Mucosa of gallbladder (tissue), 1 donor: ENCODE measurements around the gene GPR82. TPM values are rescaled to one million over a fixed set of nuclear protein-coding genes. Genes with fewer than 3 reads are reported as not detected.
"Not testable (repeated sequence)": the region's sequence is repeated elsewhere in the genome, so short reads cannot be mapped to it uniquely, and the experiment has no call there.

Experiments used
- DNase-seq: peaks from one replicate; pipeline ENCODE4 v3.0.0-alpha.2; 2020; ENCODE audit warnings: low spot score
- total RNA-seq: library from RNA; stranded (reverse); gene quantifications from one replicate; pipeline ENCODE4 v1.2.1, GENCODE V29; 2021
- donor health status: DM: no; HTN: no; CAD: no.

GPR82 gene
- total RNA-seq, 1 donor from 2014 or later: 1.2 TPM

DNA sequence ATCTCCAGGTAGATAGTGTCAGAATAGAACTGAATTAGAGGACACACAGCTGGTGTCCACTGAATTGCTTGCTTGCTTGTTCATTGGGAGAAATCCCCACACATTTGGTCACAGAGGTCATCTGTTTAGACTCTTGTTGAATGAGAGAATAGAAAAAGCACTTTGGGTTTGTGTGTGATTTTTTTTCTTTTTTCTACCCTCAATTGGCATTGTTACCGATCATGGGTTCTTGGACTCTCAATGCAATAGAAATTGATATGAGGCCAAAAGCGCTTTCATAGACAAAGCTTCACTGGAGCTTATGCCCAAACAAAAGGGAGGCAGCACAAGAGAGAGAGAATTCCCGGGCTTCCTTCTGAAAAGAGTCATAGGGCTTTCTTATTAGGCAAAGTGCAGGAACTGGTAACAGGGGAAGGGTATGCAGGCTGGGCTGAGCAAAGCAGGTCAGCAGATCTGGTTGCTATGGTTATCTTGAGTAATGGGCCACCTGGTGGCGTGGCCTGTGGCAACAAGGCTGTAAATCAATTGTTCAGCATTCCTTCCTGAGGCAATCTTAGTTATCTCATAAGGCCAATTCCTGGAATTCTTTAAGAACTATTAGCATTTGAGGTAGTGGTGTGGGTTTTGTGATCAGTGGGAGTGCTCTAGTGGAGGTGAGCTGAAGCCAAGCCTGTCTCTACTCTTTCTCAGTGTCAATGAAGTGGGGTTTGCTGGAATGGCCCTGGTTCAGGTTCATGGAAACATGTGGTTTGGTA lies 5.3 kb upstream of the GPR82 start:
- no peak for DNase-seq

DNA sequence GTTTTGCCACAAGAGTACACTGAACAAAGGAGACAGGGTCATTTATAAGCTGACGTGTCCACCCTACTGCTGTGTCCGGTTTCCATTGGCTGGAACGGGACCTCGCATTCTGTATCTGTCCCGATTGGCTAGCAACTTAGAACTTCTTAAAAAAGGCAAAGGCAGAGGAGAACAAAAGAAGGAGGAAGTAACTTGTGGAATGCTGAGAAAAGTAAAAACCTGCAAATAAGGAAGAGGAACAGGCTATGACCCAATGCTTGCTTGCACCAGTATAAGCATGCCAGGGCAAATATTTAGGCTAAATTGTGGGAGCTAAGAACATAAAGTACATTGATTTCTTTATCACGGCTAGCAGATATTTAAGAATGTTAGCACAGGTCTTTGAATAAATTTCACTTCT lies 4.4 kb upstream of the GPR82 start:
- DNase-seq: not testable (repeated sequence)

DNA sequence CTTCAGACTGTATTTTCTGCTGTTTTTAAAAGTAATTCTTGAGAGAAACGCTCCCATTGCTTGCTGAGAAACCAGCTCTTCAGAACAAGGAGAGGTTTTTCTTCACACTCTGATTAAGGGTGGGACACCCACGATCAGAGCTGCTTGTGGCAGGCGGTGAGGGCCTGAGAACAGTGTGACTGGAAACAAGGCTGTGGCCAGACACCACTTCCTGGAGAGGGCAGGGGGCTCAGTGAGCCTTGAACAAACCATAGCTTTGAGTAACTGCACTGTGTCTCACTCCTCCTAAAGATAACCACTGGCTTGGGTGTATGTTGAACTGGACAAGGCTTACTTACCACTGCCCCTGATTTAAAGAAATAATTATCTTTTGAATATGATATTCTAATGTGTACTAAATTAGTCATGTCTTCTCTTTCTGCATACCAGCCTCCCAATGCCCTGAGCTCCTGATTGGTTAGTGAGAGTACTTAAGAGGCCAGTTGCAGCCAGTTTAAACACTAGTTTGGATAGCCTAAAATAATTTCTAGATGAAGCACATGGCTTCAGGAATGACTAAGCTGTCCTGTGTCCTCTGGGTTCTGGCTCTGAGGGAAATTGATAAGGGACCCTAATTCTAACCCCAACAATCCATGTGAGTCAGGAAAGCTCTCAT lies 3.7 kb upstream of the GPR82 start:
- DNase-seq: no peak

DNA sequence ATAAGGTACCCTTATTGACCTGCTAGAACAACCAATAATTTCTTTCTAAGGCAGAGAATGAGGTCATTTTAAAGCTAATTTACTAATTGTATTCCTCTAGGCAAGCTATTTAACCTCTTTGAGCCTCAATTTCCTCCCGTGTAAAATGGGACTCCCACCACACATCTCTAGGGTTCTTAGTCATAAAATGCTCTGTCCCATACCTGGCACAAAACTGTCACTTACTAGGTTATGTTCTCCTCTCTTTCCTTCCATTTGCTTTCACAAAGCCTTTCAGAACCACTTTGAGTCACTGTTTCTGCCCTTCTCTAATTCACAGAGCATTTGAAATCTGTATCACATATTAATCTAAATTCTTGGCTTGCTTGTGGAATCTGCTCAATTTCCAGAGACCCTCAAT lies 2.4 kb upstream of the GPR82 start:
- DNase-seq: no peak

DNA sequence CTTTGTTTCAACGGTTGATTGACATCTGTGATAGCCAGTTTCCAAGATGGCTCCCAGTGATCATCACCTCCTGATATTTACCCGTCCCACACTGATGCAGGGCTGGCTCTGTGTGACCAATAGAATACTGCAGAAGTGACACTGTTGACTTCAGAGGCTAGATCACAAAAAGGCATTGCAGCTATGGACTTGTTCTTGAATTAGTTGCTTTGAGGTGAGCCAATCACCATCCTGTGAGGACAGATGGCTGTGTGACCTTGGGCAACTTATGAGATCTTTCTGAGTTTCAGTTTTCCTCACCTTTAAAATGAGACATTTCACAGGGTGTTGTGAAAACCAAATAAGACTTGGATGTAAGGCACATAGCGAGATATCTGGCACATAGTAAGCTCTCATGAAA lies 1.8 kb upstream of the GPR82 start:
- no peak for DNase-seq

DNA sequence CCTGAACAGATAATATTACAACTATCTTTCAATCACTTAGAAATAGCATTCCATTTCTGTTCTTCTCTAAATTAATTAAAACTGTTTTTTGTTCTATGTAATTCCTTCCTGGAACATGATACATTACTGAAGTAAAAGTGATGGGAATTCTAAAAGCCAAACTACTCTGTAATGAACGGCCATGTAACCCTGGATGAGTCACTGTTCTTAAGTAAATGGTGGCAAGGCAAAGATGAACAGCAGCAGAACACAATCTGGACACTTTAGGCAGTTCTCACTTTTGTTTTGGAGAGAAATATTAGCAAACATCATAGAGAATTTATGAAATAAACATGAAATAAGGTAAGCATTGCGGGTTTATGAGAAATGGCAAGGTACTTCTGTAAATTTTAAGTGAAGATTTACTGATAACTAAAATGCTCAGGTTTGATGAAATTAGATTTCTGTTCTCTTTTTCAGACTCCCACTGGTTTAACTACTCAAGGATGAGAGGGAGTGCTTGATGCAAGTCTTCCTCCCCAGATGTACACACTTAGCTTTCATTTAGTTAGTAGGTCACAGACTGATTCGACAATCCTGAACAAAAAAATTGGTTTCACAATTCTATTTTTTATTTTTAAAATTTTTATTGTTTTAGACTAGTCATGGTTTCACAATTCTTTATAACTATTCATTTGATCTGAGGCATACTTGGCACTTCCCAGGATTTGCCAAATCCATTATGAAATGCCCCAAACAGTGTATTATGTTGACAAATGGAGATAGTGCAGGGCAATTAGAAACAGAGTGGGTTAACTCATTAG lies 964 bp upstream of the GPR82 start:
- no peak for DNase-seq

DNA sequence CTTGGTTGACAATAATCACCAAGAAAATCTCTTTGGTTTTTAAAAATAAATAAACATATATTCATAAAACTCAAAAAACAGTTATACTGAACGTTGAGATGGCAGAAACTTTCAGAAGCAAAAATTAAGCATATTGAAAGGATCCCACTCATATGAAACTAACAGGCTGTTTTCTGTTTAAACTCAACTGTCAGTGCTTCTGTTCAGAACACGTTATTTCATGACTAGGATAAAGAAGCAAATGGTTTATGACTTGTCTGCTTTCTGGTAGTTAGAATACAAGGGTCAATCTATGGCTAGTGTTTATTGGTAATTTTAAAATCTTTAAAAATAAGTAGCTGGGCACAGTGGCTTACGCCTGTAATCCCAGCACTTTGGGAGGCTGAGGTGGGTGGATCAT lies 4.1 kb downstream of the GPR82 start:
- no peak for DNase-seq

DNA sequence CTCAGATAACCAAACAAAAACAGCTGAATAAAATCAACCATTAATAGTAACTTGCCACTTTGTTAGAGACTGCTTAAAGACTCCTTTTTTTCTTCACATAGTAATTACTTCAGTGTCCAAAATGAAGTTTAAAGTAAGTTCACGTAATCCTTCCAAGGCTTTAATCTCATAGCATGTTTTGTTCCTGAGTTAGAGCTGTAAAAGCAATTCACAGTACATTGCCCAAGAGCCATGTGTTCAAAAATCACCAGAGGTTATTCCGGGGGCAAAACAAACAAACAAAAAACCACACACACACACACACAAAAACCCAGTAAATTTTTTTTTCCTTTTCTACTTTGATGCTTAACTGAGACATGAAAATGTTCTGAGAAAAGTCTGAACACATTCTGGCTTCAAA lies 6.1 kb downstream of the GPR82 start:
- DNase-seq: no peak

DNA sequence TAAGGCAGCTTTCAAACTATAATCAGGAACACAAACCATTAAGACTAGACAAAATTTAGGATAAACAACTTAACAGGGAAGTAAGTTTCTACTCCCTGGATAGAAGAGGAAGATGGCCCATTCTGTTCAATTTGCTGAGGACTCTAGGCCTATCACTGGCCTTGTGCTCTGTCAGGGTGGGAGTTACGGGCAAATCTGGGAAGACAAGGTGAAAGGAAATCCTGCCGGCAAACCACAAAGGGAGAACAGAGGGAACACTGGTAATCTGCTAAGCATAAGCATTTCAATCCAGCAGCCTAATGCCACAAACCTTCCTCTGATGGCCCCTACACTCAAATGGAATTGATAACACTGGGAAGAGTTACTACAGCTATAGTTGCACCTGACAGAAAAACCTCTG lies 8.3 kb downstream of the GPR82 start:
- DNase-seq: no peak

DNA sequence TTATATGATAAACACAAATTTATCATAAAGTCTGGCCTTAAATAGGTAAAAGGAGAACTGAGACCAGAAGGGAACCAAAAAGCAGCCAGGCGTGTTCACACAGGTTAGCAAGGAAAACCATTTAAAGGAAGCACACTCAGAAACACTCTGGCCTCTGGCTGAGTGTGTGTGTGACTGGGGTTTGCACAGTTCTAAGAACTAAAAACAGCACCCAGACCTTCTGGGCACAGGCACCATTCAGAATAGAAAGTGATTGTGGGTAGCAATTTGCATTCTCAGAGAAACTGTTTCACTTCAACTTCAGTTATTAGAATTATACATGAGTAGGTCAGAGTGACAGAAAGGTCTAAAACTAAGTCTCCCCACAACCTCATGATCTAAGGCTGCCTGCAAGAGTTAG lies 10.0 kb downstream of the GPR82 start:
- DNase-seq: no peak

DNA sequence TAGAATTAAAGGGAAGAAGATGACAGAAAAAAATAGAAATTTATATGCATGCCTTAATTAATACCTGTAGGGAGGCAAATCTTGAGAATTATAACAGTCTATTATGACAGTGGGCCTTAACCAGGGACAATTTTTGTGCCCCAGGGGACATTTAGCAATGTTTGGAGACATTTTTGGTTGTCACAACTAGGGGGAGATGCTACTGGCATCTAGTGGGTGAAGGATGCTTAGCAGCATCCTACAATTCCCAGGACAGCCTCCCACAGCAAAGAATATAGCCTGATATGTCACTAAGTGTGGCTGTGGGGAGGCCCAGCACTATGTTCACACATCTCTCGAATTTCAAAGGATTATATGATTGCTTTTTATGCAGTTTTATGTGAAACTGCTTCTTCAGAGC lies 10.5 kb downstream of the GPR82 start:
- DNase-seq: no peak

DNA sequence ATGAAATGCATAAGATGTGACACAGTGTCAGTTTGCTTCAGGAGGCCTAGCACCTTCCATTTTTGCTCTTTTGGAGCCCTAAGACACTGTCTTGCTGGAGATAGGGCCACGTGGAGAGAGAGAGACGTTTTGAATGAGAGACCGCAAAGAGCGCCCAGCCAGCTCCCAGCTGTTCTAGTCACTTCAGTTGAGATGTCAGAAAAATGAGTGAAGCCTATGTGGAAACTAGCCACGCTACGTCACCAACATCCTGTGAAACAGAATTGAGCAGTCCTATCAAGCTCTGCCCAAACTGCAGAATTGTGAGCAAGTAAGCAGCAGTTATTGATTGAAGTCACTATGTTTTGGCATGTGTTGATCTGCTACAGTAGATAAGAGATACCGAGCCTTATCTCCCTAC lies 13.1 kb downstream of the GPR82 start:
- DNase-seq: no peak

DNA sequence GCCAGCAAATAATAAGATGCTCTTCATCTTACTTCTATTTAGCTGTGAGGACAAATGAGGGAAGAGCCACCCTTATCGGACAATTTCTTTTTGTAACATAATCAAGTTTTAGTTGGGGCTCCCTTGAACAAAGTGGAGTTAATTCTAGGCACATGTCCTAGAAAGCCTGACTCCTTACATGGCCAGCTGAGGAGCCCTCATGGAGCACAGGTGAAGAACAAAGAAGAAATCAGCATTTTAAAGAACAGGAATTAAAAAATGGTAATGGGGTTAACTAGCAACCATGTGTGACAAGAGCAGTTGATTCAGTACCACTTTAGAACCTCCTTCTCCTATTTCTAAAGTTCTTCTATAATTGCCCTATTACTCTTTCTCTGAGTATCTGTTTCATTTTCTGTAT lies 15.9 kb downstream of the GPR82 start:
- no peak for DNase-seq

DNA sequence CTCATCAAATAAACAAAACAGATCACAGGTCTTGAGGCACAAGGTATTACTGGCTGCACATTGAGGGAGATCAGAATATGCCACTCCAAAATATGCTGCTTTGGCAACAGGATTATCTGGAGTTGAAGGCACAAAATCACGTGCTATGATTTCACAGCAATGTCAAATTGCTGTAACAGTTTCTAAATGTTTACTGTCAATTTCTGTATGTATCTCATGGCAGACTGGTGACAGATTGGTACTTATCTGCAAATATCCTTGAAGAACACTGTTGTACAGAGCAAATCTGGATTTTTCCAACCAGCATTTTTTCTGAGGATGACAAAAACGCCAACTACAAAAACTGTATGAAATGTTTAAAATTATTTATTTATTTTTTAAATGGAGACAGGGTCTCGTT lies 26.7 kb downstream of the GPR82 start:
- no peak for DNase-seq

DNA sequence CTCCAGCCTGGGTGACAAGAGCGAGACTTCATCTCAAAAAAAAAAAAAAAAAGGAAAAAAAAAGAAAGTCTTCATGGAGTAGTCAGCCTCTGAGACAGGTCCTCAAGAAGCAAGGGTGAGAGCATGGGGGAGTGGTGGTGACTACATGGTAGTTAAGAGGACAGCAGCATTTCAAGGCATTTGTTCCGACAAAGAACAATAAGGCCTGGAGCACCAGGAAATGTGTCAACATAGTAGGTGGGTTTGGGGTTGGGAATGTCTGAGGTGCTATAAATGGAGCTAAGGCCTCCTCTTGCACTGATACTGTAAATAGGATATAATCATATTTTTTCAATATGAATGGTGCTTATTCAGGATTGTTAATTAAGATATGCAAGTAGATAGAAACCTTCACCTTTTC lies 34.4 kb downstream of the GPR82 start:
- no peak for DNase-seq

DNA sequence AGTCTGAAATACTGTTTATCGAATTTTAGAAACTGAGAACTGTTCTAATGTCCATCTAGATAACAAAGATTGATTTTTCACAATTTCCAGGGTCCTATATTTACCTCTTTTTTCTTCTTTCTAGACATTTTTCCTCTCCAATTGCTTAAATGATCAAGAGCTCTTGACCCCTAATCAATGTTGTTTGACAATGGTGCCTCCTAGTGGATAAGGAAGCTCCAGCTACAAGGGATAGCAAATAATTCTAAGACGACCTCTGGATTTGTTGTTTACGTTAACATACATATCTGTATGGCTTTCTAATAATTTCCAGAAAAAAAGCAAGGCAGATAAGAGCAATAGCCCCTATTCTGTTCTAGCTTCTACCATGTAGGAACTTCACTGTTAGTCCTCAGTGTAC lies 35.8 kb downstream of the GPR82 start:
- no peak for DNase-seq

DNA sequence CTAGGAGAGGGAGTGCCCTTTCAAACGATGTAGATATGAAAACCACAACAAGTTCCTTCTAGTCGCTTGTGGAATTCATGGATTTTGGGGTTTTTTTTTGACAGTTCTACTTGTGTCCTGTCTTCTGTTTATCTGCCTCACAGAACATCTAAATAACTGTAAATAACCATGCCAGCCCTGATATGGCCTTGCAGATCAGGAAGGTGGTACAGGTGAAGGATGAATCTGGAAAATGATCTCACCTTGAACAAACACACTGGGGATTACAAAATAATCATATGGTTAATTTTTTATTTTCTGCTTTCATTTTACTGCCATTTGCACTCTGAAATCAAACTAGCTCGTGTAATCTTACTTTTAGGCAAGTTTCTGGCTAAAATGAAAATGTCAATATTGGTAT lies 37.2 kb downstream of the GPR82 start:
- no peak for DNase-seq

DNA sequence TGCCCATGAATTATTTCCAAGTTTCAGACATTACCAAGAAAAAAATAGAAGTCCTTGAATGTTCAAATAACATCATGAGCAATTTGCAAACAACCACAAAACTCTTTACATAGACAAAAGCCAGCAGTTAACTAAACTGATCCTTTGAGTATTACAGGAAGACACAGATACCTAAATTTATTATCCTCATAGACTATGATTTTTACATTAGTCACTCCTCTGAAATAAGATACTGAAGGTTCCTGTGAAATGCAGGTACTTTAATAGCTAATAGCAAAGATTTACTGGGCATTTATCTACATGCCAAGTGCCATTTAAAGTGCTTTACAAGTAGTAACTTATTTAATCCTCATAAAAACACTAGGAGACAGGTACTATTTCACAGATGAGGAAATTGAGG lies 37.7 kb downstream of the GPR82 start:
- no peak for DNase-seq

DNA sequence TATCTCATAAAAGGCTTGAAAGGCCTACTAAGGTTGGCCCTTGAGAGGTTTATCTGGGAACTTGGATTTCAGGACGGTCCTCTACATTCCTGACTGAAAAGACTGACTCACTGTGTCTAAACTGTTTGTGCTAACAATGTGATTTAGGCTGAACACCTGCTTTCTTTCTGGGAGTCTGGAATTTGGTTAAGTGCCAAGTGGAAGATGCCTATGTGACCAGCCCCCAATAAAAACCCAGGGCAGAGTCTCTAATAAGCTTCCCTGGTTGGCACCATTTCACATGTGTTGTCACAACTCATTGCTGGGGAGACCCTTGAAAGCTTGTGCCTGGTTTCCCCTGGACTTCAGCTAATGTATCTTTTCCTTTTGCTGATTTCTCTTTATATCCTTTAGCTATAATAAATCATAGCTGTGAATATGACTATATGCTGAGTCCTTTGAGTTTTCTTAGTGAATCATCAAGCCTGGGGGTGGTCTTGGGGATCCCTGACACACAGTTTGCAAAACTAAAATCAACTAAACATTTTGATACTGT lies 55.1 kb downstream of the GPR82 start:
- no peak for DNase-seq
